ENCODE results near the gene TUBGCP6. TPM values are rescaled to one million over a fixed set of nuclear protein-coding genes. Genes with fewer than 3 reads are reported as not detected.
A peak's percentile ranks its signal among the peaks of the same experiment; 100 is the strongest.
"Not testable (repeated sequence)": the region's sequence is repeated elsewhere in the genome, so short reads cannot be mapped to it uniquely, and the experiment has no call there.

Gene TUBGCP6
- total and polyA plus RNA-seq, 10 of the 15 experiments (the other 5 are each of a cell fraction or from before 2014, with no cell fraction given) = 0.74 to 41.4 (median 19.4) TPM

- TF ChIP-seq MXI1 (IDR thresholded peaks at IDR 0.05; ENCODE audit: low read depth, low read length) (no peak), EGR1 (IDR thresholded peaks at IDR 0.05; ENCODE audit: borderline replicate concordance in 1 of 2, low read depth in 2 of 2, low read length in 2 of 2) (0 out of 3 replicates have a peak, but pooled peaks of 1 of the 2 experiments have one; percentile 24)
Observed at GRCh38 chr22:50169774-50170341, 75.0 kb downstream of the TUBGCP6 start (continued).

DNA sequence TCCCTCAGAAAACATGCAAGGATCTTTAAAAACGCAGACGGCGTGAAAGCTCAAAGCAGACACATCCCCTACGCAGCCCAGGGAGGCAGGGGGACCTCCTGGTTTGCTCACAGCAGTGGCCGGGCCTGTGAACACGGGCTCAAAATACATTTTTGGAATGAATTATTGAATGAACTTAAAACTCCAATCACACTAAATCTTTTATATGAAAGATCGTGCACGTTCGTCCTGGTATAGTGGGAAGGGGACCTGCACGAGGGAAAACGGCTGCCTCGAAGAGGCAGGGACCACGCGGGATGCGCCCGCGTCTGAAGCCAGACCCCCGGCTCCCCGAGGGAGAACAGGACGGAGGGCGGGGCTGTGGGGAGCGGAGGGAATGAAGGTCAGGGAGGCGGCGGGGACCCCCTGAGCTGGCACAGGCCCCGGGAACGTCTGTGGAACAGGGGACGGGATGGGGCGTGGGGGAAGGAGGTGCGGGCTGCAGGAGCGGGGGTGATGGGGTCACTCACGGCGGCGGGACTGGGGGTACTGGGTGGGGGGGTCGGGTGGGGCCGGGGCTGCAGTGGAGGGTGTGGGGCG, 75.6 kb downstream of the TUBGCP6 start:
- no peak for FAIRE-seq

GRCh38 chr22:50168490-50169180, 76.2 kb downstream of the TUBGCP6 start:
- H3K9ac ChIP-seq (ENCODE audit: control insufficient read depth, insufficient read depth, low read length); ATAC-seq; BruUV-seq (replicated peaks); H3K9me3 ChIP-seq (replicated peaks; ENCODE audit: control insufficient read depth, insufficient read depth, low read length); in situ Hi-C loops (cut with MboI); H3K4me1 ChIP-seq (ENCODE audit: control insufficient read depth, insufficient read depth, low read length); H3K36me3 ChIP-seq (ENCODE audit: control insufficient read depth in 2 of 2, insufficient read depth in 2 of 2, low read length in 1 of 2); DNase-seq (ENCODE audit: low read depth, low spot score); POLR2A ChIA-PET; H3K27ac ChIP-seq (ENCODE audit: control insufficient read depth, insufficient read depth); CTCF ChIA-PET; intact Hi-C loops (cut with micrococcal nuclease; ENCODE audit: unreplicated experiment); H3K4me2 ChIP-seq (ENCODE audit: control insufficient read depth, insufficient read depth); H3K79me2 ChIP-seq (ENCODE audit: control insufficient read depth, insufficient read depth, low read length); RAD21 ChIA-PET (ENCODE audit: unreplicated experiment); FAIRE-seq; H2AFZ ChIP-seq (ENCODE audit: control insufficient read depth, low read depth, low read length); SMC1A ChIA-PET (ENCODE audit: uncharacterized antibody, unreplicated experiment); H3K4me3 ChIP-seq; H4K20me1 ChIP-seq (ENCODE audit: control insufficient read depth, insufficient read depth); H3K27me3 ChIP-seq (replicated peaks in 1 of 2; ENCODE audit: control insufficient read depth in 2 of 2, insufficient read depth in 2 of 2, low read length in 1 of 2): not testable (repeated sequence)
- WGBS (ENCODE audit: insufficient coverage, insufficient replicate concordance, low lambda C conversion rate, missing lambda C conversion rate) = 65% methylated on average over 5 of the region's 5 CpGs

More for the DNA sequence above, 75.6 kb downstream of the TUBGCP6 start:
- ChIA-PET CTCF (no interaction called here), POLR2A (no interaction called here), SMC1A (ENCODE audit: uncharacterized antibody, unreplicated experiment) (no interaction called here), RAD21 (ENCODE audit: unreplicated experiment) (no interaction called here)
- no peak overlapping the region for H2AFZ ChIP-seq (ENCODE audit: control insufficient read depth, low read depth, low read length)
- no peak for ATAC-seq
- no peak overlapping the region for H3K4me2 ChIP-seq (ENCODE audit: control insufficient read depth, insufficient read depth)
- H3K27ac ChIP-seq (ENCODE audit: control insufficient read depth, insufficient read depth) = no peak overlapping the region
- no peaks in the 10 kb centered on the region for H3K9me3 ChIP-seq (replicated peaks; ENCODE audit: control insufficient read depth, insufficient read depth, low read length)
- TF ChIP-seq ZNF622 (IDR thresholded peaks at IDR 0.05) (no peak), ESRRA (IDR thresholded peaks at IDR 0.05; ENCODE audit: low read length) (no peak), SIN3A (IDR thresholded peaks at IDR 0.05; ENCODE audit: low read depth, low read length) (no peak), MYC (IDR thresholded peaks at IDR 0.05; ENCODE audit: insufficient read depth, insufficient read length, insufficient replicate concordance, low read length, severe bottlenecking) (no peak), MTA3 (IDR thresholded peaks at IDR 0.05; ENCODE audit: borderline replicate concordance, low read length) (no peak), MXI1 (IDR thresholded peaks at IDR 0.05; ENCODE audit: low read depth, low read length) (no peak), NRF1 (conservative IDR thresholded peaks at IDR 0.05; ENCODE audit: low read depth, low read length) (no peak), USF2 (IDR thresholded peaks at IDR 0.05; ENCODE audit: borderline replicate concordance, low read depth, low read length) (no peak), POU2F2 (IDR thresholded peaks at IDR 0.05; ENCODE audit: borderline replicate concordance, low read depth, low read length) (no peak), ETV6 (conservative IDR thresholded peaks at IDR 0.05 in 1 of 2, IDR thresholded peaks at IDR 0.05 in 1 of 2; ENCODE audit: borderline replicate concordance in 1 of 2, low read depth in 1 of 2) (no peak)
- TF ChIP-seq, protein P1, sequence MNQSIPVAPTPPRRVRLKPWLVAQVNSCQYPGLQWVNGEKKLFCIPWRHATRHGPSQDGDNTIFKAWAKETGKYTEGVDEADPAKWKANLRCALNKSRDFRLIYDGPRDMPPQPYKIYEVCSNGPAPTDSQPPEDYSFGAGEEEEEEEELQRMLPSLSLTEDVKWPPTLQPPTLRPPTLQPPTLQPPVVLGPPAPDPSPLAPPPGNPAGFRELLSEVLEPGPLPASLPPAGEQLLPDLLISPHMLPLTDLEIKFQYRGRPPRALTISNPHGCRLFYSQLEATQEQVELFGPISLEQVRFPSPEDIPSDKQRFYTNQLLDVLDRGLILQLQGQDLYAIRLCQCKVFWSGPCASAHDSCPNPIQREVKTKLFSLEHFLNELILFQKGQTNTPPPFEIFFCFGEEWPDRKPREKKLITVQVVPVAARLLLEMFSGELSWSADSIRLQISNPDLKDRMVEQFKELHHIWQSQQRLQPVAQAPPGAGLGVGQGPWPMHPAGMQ (IDR thresholded peaks at IDR 0.05; ENCODE audit: borderline replicate concordance) = no peak
- DNase-seq (ENCODE audit: low read depth, low spot score) = no peak
- H3K4me3 ChIP-seq = no peak overlapping the region
- in situ Hi-C loops (cut with MboI) = no loop called here
- H3K27me3 ChIP-seq (replicated peaks in 1 of 2; ENCODE audit: control insufficient read depth in 2 of 2, insufficient read depth in 2 of 2, low read length in 1 of 2) = peaks cover 2 to 5% of the 10 kb centered on the region in 2 experiments; a peak in 3 of 4 replicates
- peaks cover 6% of the 10 kb centered on the region for H3K4me1 ChIP-seq (ENCODE audit: control insufficient read depth, insufficient read depth, low read length)
- H3K9ac ChIP-seq (ENCODE audit: control insufficient read depth, insufficient read depth, low read length) = no peak overlapping the region
- BruUV-seq (replicated peaks) = no TSS peak
- H3K36me3 ChIP-seq (ENCODE audit: control insufficient read depth in 2 of 2, insufficient read depth in 2 of 2, low read length in 1 of 2) = no peaks in the 10 kb centered on the region
- no peaks in the 10 kb centered on the region for H4K20me1 ChIP-seq (ENCODE audit: control insufficient read depth, insufficient read depth)
- intact Hi-C loops (cut with micrococcal nuclease; ENCODE audit: unreplicated experiment) = no loop called here
- no peaks in the 10 kb centered on the region for H3K79me2 ChIP-seq (ENCODE audit: control insufficient read depth, insufficient read depth, low read length)
- WGBS (ENCODE audit: insufficient coverage, insufficient replicate concordance, low lambda C conversion rate, missing lambda C conversion rate) = 26% methylated on average over 15 of the region's 36 CpGs
